ENCODE measurements around the gene RASSF8.

RASSF8 gene

GRCh38 chr12:25962932-25963525 lies 4.5 kb downstream of the RASSF8 start:
- DNase-seq = no peak

- no peak for DNase-seq
Measured at GRCh38 chr12:25965682-25966081, 7.2 kb downstream of the RASSF8 start.

DNA sequence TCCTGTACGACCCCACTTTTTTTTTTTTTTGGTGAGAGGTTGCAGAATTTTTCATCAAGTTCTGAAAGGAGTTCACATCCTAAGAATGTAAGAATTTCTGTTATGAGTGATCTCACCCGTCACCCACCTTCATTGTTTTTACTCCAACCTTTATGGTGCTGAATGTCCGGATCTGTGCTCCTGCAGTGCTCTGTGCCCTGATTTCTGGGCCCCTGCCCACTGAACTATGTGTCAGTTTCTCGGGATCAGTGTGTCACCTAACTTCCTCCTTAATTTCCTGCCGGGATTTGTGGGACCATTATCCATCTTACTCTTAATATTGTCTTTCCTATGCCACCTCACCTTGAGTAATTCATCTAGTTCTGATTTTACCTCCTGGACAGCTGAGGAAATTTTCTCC lies 11.6 kb downstream of the RASSF8 start:
- DNase-seq = no peak

DNA sequence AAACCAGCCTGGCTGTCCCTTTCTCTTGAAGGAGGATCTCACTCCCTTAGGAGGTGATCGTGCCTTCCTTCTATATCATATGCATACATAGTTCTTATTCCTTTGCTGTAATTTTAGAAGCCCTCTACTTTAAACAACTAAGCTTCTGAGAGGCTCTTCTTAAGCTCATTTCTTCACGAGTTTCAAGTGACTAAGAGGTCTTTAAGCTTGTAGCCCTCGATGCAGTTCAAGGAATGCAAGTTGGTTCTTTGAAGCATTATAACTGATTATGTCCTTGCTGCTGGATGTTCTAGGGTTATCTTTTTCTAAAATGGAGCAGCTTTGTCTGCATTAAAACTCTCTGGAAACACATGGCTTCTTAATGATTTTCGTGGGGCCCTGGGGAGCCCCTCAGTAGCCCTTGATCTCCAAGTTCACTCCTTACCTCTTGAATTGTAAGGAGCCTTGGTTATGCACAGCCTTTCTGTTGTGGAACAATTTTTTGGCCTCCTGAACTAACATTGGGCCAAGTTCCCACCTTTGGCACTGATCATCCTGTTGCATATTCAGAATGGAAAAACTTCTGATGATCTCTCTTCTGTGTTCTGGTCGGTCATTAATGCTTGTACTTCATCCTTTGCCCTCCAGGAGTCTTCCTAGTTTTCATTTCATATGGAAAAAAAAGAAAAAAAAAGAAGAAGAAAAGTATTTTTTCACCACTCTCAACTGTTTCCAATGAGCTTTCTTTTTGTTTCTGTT lies 12.6 kb downstream of the RASSF8 start:
- DNase-seq = no peak

- no peak for DNase-seq
Measured at GRCh38 chr12:25971654-25972041, 13.2 kb downstream of the RASSF8 start.

- DNase-seq = no peak
Measured at GRCh38 chr12:25972783-25973182, 14.3 kb downstream of the RASSF8 start.

DNA sequence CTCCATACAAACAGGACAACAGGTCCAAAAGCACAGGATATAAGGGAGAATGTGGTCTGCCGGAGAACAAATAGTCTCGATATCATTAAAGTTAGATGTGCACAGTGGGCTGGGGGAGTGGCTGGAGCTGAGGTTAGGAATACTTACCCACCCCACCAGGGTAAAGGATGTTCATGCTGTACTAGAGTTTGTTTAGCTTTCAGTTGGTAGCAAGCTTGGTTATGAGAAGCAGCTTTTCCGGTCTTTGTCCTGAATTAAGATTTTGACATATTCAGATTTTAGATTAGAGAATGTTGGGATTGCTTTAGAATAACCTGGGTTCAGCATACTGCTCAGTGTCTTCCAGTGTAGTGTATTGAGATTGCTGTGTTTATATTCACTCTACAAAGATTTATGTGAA lies 16.7 kb downstream of the RASSF8 start:
- DNase-seq = no peak

DNA sequence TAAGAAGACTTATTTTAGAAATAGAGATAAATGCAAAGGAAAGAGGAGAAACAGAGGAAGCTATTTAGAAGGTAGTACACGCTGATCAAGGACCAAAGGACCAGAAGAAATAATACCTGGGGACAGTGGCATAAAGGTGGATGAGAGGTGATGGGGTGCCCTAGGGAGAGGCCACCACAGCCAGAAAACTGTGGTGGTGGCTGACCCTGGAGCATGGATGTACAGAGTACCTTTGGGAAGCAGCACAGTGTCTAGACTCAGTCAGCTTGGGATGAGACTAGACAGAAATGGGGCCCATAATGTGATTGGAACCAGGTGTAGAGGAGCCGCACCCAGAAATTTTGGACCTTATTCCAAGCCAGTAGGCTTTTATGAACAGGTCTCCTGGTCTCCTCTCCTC lies 17.2 kb downstream of the RASSF8 start:
- no peak for DNase-seq

- DNase-seq = no peak
Measured at GRCh38 chr12:25976289-25976688, 17.8 kb downstream of the RASSF8 start.

DNA sequence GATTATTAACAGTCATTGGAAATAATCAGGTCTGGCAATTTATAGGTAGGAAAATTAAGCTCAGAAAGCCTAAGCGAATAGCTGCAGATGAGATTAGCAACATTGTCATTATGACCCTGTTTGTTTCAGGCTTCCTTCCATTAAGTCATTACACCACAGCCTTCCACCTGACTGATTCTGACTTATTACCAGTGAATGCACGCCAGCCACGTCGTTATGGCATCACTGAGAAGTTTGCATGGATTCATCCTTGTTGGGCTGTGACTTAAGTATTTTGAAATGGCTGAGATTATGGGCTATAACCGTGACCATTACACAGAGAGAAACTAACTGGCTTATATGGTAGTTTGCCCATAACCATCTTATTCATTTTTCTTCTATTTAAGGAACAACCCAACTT lies 18.6 kb downstream of the RASSF8 start:
- DNase-seq = no peak

- DNase-seq = no peak
Measured at GRCh38 chr12:25979059-25979458, 20.6 kb downstream of the RASSF8 start.

DNA sequence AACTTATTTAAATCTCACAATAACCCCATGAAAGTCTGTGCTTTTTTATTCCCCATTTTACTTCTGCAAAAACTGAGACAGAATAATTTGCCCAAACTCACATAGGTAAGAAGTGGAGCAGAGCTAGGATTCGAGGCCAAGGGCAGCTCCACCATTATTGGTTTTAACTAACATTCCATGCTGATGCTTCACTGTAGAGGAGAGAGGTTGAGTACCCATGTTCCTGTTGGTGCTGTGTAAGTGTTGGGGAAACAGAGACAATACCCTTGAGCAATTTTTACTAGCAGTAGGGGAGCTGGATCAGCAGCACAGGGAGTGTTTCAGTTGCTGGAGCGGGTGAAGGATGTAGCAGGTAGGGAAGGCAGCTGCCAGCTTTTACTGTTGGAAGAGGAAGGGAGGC lies 21.1 kb downstream of the RASSF8 start:
- no peak for DNase-seq

DNA sequence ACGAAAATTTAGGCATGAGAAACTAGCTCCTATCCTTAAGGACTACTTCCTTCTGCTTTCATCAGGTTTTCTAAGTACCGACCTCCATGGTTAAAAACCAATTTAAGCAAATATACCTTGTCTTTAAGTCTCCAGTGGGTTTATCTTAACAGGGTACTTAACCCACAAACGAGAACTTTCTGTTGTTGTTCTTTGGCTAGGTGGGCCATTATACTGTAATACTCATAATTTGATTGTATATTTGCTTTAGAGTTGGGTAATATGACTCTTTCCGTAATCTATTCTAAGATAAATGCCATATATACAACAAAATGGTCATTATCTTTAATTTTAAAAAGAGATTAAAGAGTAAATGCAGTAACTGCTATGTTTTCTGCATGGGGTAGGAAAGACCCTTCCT lies 21.6 kb downstream of the RASSF8 start:
- no peak for DNase-seq

DNA sequence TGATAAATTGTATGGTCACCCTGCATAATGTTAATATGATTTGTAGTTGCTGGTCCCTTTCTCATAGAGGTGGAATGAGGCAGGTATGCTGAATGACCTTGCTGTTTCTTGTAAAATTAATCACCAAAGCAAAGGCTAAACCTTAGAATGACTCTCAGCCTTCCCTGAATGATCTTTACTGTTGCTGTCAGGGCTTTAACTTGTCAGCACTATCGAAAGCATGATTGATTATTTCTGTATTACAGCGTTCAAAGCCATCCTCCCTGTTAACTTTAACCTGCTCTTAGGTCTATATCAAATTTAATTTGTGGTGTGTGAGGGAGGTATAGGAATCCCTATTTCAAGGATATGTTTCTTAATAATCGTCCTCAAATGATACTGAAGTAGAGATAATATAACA lies 23.1 kb downstream of the RASSF8 start:
- DNase-seq = no peak

DNA sequence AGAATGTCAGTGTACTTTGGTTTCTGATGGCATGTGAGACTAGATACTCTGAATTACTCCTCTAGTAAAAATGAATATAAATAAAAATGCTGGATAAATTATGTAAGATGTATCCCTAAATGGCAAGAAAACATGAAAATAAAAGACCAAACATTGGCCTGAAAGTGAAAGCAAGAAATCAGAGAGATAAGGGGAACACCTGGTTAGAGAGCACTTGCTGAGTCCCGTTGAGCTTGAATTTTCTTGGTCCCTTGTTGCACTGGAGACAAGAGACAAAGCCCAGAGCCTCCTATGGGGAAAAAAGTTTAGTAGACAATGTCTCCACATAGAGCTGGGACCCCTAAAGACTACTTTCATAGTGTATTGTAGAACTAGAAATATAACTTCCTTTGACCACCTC lies 23.9 kb downstream of the RASSF8 start:
- no peak for DNase-seq

- DNase-seq = no peak
Measured at GRCh38 chr12:25983625-25984024, 25.1 kb downstream of the RASSF8 start.

GRCh38 chr12:25984759-25985158 lies 26.3 kb downstream of the RASSF8 start:
- DNase-seq = no peak

DNA sequence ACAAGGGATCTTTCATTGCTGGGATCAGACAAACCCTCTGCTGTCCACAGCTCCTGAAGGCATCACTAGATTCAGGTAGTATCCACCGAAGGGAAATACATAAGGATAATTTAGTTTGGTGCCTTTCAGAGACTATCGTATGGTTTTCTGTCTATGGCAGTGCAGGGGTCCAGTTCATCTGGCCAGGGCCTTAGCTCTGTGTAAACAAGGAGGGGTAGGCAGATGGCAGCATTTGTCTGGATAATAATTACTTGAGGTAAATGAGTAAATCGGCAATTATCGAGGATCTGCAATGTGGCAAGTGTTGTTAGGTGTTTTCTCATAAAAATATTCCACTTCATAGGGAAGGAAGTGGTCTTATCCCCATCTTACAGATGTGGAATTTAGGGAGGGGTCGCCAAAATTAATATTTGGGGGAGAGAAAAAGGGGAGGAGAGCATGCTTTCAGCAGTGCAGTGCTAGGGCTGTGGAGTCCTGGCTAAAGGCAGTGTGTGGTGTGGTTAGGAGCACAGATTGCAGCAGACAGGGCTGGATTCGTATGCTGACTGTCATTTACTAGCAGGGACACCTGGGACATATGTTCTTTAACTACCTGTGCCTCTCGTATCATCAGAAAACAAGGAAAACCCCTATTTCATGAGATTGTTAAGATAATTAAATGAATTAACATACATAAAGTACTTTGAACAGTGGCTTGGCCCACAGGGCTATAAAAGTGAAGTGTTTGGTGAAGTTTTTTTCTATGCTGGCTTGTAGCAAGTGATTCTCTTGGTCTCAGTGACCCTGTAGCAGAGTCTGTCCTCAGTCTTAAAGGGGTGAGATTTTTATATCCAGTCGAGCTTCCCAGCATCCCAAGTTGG lies 27.1 kb downstream of the RASSF8 start:
- no peak for DNase-seq

GRCh38 chr12:25986180-25986579 lies 27.7 kb downstream of the RASSF8 start:
- no peak for DNase-seq

DNA sequence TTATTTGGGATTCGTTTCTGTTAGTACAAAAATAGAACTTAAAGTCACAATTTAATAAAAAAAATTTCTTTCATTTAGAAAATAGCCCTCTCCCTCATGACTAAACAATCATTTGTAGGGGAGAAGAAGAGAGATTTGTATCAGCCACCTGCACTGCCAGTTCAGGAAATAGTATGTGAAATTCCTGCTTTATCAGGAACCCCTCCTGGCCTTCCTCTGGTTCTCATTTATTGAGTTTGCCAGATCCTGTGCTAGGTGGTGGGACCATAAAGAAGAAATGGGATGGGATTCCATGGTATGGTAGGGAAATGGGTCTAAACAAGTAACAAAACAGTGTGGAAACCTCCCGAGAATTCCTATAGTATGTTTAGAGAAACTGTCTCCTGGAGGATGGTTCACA lies 30.0 kb downstream of the RASSF8 start:
- no peak for DNase-seq

DNA sequence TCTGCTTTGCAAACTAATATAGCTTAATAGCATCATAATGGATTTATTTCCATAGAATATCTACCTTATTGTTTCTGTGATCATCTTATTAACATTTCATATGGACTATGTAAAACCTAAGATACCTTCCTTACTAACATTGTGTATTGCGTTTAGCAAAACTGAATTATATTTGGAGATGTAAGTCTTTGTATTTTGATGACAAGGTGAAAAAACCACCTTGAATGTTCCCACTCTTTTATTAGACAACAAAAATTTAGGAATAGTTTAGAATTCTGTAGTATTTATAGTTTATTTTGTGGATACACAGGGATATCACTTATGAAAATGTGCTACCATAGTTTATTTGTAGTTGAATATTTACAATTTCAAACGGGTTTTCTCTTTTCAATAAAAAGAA lies 32.0 kb downstream of the RASSF8 start:
- no peak for DNase-seq

DNA sequence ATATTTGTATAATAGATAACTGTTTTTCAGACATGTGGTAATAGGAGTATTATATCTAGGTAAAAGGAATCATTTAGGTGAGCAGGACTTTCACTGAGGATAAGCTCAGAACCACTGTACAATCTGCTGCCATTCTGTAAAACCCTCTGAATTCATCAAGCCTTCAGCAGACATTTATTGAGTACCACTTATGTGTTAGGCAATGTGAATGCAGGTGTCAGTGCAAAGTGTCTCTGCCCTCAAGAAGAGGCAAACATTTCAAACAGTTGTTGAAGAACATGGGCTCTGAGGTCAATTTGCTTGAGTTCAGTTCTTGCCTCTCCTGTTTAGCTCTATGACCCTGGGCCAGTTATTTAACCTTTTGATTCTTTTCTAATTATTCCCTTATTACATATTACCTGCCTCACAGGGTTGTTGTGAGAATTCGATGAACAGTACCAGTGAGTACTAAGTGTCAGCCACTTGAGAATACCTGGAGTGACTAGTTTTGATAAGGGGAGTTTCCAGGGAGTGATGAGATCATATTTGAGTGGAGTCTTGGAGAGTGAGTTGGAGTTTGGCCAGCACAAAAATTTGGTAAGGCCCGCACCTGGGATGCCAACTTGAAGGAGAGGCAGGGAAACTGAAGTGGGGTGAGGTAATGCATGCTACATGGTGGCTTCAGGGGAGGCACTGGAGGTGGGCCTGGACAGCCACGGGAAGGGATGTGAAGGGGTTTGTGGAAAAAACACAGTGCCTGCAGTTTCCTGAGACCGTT lies 33.7 kb downstream of the RASSF8 start:
- DNase-seq = no peak

GRCh38 chr12:25993901-25994651 lies 35.6 kb downstream of the RASSF8 start:
- no peak for DNase-seq

Measured in NCI-H446 treated with DMSO at 0.1 percent for 48 hours (cell line).